Panc1 (cell line): ENCODE results near the gene HAUS8.

Experiments
- CTCF ChIP-seq: fragments of 450-650 bp; IDR thresholded peaks from 2 replicates; pipeline ENCODE4 v1.5.1; 2017; ENCODE audit warnings: mild to moderate bottlenecking
- POLR2AphosphoS5 ChIP-seq: IDR thresholded peaks from 2 replicates; pipeline ENCODE4 v1.6.1; 2012; ENCODE audit warnings: mild to moderate bottlenecking, low read depth, low read length, moderate library complexity
- SIN3A ChIP-seq: IDR thresholded peaks from 2 replicates; pipeline ENCODE4 v1.6.1; 2012; ENCODE audit warnings: low read depth, mild to moderate bottlenecking, low read length, moderate library complexity, borderline replicate concordance; ENCODE audit not compliant: insufficient read depth
- TCF7L2 ChIP-seq: IDR thresholded peaks from 2 replicates; pipeline ENCODE4 v1.6.1; 2011; ENCODE audit warnings: mild to moderate bottlenecking, low read depth, low read length, inconsistent platforms
- TF ChIP-seq, protein P1 (sequence below), 2 experiments: IDR thresholded peaks; 2 replicates each; pipeline ENCODE4 v1.6.1; 2011 to 2012; ENCODE audit warnings: low read depth in 2 of 2, control low read depth in 1 of 2, low read length in 1 of 2, mild to moderate bottlenecking in 1 of 2, moderate library complexity in 1 of 2; ENCODE audit not compliant: insufficient read depth in 1 of 2

- TF ChIP-seq CTCF (no peak), SIN3A (no peak), POLR2AphosphoS5 (no peak), TCF7L2 (no peak)
- TF ChIP-seq, protein P1, sequence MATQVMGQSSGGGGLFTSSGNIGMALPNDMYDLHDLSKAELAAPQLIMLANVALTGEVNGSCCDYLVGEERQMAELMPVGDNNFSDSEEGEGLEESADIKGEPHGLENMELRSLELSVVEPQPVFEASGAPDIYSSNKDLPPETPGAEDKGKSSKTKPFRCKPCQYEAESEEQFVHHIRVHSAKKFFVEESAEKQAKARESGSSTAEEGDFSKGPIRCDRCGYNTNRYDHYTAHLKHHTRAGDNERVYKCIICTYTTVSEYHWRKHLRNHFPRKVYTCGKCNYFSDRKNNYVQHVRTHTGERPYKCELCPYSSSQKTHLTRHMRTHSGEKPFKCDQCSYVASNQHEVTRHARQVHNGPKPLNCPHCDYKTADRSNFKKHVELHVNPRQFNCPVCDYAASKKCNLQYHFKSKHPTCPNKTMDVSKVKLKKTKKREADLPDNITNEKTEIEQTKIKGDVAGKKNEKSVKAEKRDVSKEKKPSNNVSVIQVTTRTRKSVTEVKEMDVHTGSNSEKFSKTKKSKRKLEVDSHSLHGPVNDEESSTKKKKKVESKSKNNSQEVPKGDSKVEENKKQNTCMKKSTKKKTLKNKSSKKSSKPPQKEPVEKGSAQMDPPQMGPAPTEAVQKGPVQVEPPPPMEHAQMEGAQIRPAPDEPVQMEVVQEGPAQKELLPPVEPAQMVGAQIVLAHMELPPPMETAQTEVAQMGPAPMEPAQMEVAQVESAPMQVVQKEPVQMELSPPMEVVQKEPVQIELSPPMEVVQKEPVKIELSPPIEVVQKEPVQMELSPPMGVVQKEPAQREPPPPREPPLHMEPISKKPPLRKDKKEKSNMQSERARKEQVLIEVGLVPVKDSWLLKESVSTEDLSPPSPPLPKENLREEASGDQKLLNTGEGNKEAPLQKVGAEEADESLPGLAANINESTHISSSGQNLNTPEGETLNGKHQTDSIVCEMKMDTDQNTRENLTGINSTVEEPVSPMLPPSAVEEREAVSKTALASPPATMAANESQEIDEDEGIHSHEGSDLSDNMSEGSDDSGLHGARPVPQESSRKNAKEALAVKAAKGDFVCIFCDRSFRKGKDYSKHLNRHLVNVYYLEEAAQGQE (IDR thresholded peaks at IDR 0.05; ENCODE audit: insufficient read depth in 1 of 2, low read depth in 2 of 2, low read length in 1 of 2) = no peak
Observed at GRCh38 chr19:17058236-17058635, 17.0 kb downstream of the HAUS8 start.
